ENCODE results near the gene MED13. TPM values are rescaled to one million over a fixed set of nuclear protein-coding genes. Genes with fewer than 3 reads are reported as not detected.

MED13 gene
- total and polyA plus RNA-seq, 8 donors, result 4.9 to 193 (median 45.0) TPM

DNA sequence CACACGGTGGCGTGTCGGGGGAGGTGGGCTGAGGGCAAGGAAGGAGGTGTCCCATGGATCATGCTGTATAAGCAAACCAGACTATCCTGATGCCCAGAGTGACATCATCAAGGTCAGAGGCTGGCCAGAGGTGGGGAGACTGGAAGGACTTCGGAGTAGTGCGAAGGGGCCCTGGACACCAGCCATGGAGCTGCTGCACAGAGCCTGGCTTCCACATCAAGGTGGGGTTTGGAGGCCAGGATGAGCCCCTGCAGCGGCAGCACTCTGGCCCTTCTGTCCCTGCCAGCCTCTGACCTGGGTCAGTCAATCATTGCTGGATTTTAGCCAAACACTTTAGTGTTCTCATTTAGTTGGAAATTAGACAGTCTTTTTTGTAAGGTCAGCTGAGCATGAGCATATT is 34.8 kb downstream of the MED13 start:
- 91 to 96% (median 94%) methylated on average over 5 to 6 of the region's 6 CpGs for WGBS, 5 donors
- H3K27ac ChIP-seq, result no peak overlapping the region
- no peaks in the 10 kb centered on the region for H3K27me3 ChIP-seq
- TF ChIP-seq POLR2A (IDR thresholded peaks at IDR 0.05) (no peak), POLR2AphosphoS5 (IDR thresholded peaks at IDR 0.05) (no peak), EP300 (IDR thresholded peaks at IDR 0.05) (no peak)
- TF ChIP-seq, protein P1, sequence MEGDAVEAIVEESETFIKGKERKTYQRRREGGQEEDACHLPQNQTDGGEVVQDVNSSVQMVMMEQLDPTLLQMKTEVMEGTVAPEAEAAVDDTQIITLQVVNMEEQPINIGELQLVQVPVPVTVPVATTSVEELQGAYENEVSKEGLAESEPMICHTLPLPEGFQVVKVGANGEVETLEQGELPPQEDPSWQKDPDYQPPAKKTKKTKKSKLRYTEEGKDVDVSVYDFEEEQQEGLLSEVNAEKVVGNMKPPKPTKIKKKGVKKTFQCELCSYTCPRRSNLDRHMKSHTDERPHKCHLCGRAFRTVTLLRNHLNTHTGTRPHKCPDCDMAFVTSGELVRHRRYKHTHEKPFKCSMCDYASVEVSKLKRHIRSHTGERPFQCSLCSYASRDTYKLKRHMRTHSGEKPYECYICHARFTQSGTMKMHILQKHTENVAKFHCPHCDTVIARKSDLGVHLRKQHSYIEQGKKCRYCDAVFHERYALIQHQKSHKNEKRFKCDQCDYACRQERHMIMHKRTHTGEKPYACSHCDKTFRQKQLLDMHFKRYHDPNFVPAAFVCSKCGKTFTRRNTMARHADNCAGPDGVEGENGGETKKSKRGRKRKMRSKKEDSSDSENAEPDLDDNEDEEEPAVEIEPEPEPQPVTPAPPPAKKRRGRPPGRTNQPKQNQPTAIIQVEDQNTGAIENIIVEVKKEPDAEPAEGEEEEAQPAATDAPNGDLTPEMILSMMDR (IDR thresholded peaks at IDR 0.05), result no peak
- H3K36me3 ChIP-seq, result peaks cover 74 to 100% (median 99%) of the 10 kb centered on the region in 4 donors
- H3K4me1 ChIP-seq, result peaks cover 0 to 11% (median 4%) of the 10 kb centered on the region in 4 donors
- DNase-seq, result no peak
- no peak overlapping the region for H3K4me3 ChIP-seq
- no peaks in the 10 kb centered on the region for H3K9me3 ChIP-seq
- intact Hi-C loops (cut with DNase I; ENCODE audit: low total_unique reads), result no loop called here

DNA sequence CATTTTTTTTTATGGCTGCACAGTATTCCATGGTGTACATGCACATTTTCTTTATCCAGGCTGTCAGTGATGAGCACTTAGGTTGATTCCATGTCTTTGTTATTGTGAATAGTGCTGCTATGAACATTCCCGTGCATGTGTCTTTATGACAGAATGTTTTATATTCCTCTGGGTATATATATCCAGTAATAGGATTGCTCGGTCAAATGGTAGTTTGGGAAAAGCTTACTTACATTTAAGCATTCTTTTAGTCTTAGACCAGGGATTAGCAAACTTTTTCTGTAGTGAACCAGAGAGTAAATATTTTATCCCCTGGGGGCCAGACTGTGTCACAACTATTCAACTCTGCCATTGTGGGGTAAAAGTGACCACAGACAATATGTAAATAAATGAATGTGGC is 40.2 kb downstream of the MED13 start:
- peaks cover 0 to 7% (median 2%) of the 10 kb centered on the region in 4 donors for H3K4me1 ChIP-seq
- intact Hi-C loops (cut with DNase I; ENCODE audit: low total_unique reads), result no loop called here
- peaks cover 53 to 93% (median 93%) of the 10 kb centered on the region in 4 donors for H3K36me3 ChIP-seq
- no peaks in the 10 kb centered on the region for H3K9me3 ChIP-seq
- no peak overlapping the region for H3K4me3 ChIP-seq
- no peaks in the 10 kb centered on the region for H3K27me3 ChIP-seq
- WGBS, 5 donors, result 72 to 86% (median 80%) methylated on average over 2 of the region's 2 CpGs
- no peak for DNase-seq
- TF ChIP-seq POLR2AphosphoS5 (IDR thresholded peaks at IDR 0.05) (no peak), POLR2A (IDR thresholded peaks at IDR 0.05) (no peak), EP300 (IDR thresholded peaks at IDR 0.05) (no peak)
- TF ChIP-seq, protein P1 (IDR thresholded peaks at IDR 0.05), result no peak
- no peak overlapping the region for H3K27ac ChIP-seq

DNA sequence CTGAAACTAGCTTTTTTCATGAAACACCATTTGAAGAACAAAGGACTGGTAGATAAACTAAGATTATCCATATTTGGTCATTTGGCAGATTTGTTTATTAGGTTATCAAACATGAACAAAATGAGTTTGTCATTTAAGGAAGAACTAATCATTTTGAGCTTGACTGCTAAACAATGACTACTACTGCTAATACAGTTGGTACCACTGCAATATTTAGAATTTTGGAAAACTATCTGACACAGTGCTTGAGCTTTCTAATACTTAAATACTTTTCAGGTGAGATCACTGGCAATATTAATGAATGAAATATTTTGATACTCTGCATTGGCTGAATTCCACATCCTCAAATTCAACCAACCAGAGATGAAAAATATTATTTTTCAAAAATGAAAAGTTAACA is 47.2 kb downstream of the MED13 start:
- H3K27me3 ChIP-seq, result no peaks in the 10 kb centered on the region
- no peaks in the 10 kb centered on the region for H3K9me3 ChIP-seq
- intact Hi-C loops (cut with DNase I; ENCODE audit: low total_unique reads), result no loop called here
- peaks cover 0 to 9% (median 3%) of the 10 kb centered on the region in 4 donors for H3K4me1 ChIP-seq
- TF ChIP-seq POLR2A (IDR thresholded peaks at IDR 0.05), result no peak
- no peak for DNase-seq
- H3K4me3 ChIP-seq, result no peak overlapping the region
- H3K27ac ChIP-seq, result no peak overlapping the region
- peaks cover 7 to 74% (median 67%) of the 10 kb centered on the region in 4 donors for H3K36me3 ChIP-seq

DNA sequence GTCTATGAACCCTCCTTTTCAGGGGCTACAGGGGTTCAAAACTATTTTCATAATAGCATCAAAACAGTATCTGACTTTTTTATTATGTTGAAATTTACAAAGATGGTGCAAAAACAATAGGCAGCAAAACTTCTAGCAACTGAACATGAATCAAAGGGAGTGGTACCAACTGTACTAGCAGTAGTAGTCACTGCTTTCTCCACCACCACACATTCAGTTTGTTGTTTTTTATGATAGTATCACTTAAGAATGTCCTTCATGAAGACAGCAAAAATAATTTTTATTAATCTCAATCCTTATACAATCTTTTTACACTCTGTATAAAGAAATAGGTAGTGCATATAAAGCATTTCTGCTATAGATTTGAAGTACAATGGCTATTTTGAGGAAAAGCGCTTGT is 47.6 kb downstream of the MED13 start:
- no peak for DNase-seq
- Histone ChIP-seq H3K27me3 (no peaks in the 10 kb centered on the region), H3K36me3 (peaks cover 5 to 74% (median 67%) of the 10 kb centered on the region in 4 donors), H3K9me3 (no peaks in the 10 kb centered on the region), H3K27ac (no peak overlapping the region), H3K4me1 (peaks cover 0 to 9% (median 3%) of the 10 kb centered on the region in 4 donors), H3K4me3 (no peak overlapping the region)
- 92 to 100% (median 97%) methylated on average over 1 of the region's 1 CpG for WGBS, 5 donors
- TF ChIP-seq, protein P1 (IDR thresholded peaks at IDR 0.05), result no peak
- TF ChIP-seq POLR2A (IDR thresholded peaks at IDR 0.05), result no peak
- TF ChIP-seq POLR2AphosphoS5 (IDR thresholded peaks at IDR 0.05), result no peak
- no peak for TF ChIP-seq EP300 (IDR thresholded peaks at IDR 0.05)
- intact Hi-C loops (cut with DNase I; ENCODE audit: low total_unique reads), result no loop called here

DNA sequence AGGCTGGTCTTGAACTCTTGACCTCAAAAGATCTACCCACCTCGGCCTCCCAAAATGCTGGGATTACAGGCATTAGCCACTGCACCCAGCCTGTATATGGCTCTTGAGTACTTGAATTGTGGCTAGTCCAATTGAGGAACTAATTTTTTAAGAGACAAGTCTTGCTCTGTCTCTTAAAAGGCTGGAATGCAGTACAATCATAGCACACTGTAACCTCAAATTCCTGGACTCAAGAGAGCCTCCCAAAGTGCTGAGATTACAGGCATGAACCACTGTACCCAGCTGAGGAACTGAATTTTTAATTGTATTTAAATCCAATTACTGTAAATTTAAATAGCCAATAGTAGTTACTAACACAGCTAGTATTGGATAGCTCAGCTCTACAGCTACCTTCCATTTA is 50.6 kb downstream of the MED13 start:
- intact Hi-C loops (cut with DNase I; ENCODE audit: low total_unique reads), result no loop called here

More for the DNA sequence above, 50.6 kb downstream of the MED13 start:
- WGBS, 5 donors, result 88 to 100% (median 100%) methylated on average over 1 of the region's 1 CpG
- no peak for DNase-seq
- Histone ChIP-seq H3K36me3 (peaks cover 14 to 77% (median 72%) of the 10 kb centered on the region in 4 donors), H3K27me3 (no peaks in the 10 kb centered on the region), H3K27ac (no peak overlapping the region), H3K4me3 (no peak overlapping the region), H3K4me1 (peaks cover 0 to 9% (median 4%) of the 10 kb centered on the region in 4 donors), H3K9me3 (no peaks in the 10 kb centered on the region)
- TF ChIP-seq, protein P1 (IDR thresholded peaks at IDR 0.05), result no peak
- TF ChIP-seq POLR2A (IDR thresholded peaks at IDR 0.05) (no peak), POLR2AphosphoS5 (IDR thresholded peaks at IDR 0.05) (no peak), EP300 (IDR thresholded peaks at IDR 0.05) (no peak)

Data from stomach (tissue), 9 donors.